ENCODE data around the gene SMIM11.

DNA sequence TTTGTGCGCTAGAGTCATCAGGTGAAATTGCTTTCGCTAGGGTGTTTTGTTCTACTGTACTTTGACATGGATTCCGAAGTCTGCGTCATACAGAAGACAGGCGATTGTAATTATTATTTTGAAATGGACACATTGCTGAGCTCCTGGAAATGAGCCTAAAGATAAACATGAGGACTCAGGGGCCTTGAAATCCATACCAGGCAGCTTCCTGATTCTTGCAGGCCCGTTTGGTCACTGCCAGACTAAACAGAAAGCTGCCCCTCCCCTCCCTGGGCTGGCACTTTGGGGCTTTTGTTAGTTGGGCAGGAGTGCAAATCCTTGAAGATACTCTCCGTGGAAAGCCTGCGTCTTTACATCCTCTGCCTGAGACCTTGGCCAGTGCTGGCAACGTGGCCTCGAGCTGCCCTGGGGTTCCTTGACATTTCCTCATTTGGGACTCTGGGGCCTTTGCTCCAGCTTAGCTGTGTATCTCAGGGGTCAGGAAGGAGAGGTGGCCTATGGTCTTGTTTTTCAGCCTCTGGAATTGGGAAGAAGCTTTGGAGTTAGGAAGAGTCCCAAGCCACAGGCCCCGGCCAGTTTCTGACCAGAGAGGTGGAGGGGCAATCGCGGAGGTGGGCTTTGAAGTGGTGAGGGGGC is 38.4 kb upstream of the SMIM11 start:
- TF ChIP-seq, protein P1, sequence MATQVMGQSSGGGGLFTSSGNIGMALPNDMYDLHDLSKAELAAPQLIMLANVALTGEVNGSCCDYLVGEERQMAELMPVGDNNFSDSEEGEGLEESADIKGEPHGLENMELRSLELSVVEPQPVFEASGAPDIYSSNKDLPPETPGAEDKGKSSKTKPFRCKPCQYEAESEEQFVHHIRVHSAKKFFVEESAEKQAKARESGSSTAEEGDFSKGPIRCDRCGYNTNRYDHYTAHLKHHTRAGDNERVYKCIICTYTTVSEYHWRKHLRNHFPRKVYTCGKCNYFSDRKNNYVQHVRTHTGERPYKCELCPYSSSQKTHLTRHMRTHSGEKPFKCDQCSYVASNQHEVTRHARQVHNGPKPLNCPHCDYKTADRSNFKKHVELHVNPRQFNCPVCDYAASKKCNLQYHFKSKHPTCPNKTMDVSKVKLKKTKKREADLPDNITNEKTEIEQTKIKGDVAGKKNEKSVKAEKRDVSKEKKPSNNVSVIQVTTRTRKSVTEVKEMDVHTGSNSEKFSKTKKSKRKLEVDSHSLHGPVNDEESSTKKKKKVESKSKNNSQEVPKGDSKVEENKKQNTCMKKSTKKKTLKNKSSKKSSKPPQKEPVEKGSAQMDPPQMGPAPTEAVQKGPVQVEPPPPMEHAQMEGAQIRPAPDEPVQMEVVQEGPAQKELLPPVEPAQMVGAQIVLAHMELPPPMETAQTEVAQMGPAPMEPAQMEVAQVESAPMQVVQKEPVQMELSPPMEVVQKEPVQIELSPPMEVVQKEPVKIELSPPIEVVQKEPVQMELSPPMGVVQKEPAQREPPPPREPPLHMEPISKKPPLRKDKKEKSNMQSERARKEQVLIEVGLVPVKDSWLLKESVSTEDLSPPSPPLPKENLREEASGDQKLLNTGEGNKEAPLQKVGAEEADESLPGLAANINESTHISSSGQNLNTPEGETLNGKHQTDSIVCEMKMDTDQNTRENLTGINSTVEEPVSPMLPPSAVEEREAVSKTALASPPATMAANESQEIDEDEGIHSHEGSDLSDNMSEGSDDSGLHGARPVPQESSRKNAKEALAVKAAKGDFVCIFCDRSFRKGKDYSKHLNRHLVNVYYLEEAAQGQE (IDR thresholded peaks at IDR 0.05; ENCODE audit: insufficient read depth in 1 of 2, low read depth in 2 of 2, low read length in 2 of 2), result no peak
- TF ChIP-seq FOXP2 (optimal IDR thresholded peaks at IDR 0.05; ENCODE audit: borderline replicate concordance, extremely low read depth, extremely low read length, insufficient read depth), result no peak
